Fibroblast of lung (primary cell): ENCODE measurements around the gene PPP1R14B.

Experiments used
- EZH2 ChIP-seq: IDR thresholded peaks from 2 replicates; pipeline ENCODE4 v1.5.1; 2012; ENCODE audit warnings: low read length, control low read depth, mild to moderate bottlenecking; ENCODE audit errors: missing control alignments
- TF ChIP-seq, protein P1 (sequence below), 2 donors: IDR thresholded peaks in 1 of 2; conservative IDR thresholded peaks in 1 of 2; 1 replicate in 1 of 2; 2 replicates in 1 of 2; pipeline ENCODE4 v1.5.1; 2011 to 2012; ENCODE audit warnings: low read length in 2 of 2, control low read depth in 1 of 2, inconsistent platforms in 1 of 2, low read depth in 1 of 2, mild to moderate bottlenecking in 1 of 2

DNA sequence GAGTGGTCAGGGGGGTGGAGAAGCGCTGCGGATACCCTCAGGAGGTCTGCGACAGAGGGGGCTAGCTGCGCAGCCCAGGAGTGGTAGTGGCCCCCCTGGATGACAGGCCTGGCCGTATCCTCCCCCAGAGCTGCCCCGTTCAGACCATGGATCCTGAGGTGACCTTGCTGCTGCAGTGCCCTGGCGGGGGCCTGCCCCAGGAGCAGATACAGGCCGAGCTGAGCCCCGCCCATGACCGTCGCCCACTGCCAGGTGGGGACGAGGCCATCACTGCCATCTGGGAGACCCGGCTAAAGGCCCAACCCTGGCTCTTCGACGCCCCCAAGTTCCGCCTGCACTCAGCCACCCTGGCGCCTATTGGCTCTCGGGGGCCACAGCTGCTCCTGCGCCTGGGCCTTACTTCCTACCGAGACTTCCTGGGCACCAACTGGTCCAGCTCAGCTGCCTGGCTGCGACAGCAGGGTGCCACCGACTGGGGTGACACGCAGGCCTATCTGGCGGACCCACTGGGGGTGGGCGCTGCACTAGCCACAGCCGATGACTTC lies 20.2 kb downstream of the PPP1R14B start:
- TF ChIP-seq, protein P1, sequence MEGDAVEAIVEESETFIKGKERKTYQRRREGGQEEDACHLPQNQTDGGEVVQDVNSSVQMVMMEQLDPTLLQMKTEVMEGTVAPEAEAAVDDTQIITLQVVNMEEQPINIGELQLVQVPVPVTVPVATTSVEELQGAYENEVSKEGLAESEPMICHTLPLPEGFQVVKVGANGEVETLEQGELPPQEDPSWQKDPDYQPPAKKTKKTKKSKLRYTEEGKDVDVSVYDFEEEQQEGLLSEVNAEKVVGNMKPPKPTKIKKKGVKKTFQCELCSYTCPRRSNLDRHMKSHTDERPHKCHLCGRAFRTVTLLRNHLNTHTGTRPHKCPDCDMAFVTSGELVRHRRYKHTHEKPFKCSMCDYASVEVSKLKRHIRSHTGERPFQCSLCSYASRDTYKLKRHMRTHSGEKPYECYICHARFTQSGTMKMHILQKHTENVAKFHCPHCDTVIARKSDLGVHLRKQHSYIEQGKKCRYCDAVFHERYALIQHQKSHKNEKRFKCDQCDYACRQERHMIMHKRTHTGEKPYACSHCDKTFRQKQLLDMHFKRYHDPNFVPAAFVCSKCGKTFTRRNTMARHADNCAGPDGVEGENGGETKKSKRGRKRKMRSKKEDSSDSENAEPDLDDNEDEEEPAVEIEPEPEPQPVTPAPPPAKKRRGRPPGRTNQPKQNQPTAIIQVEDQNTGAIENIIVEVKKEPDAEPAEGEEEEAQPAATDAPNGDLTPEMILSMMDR (conservative IDR thresholded peaks at IDR 0.05 in 1 of 2, IDR thresholded peaks at IDR 0.05 in 1 of 2; ENCODE audit: low read depth in 1 of 2, low read length in 2 of 2) = no peak
- no peak for TF ChIP-seq EZH2
